OCI-LY7 (cell line): Measurements from ENCODE around the gene ADAT1. TPM values are rescaled to one million over a fixed set of nuclear protein-coding genes. Genes with fewer than 3 reads are reported as not detected.

Experiments used
- BruUV-seq: library from RNA; stranded (reverse); fragments of 400-500 nt; replicated peaks from 2 replicates; lab custom pipeline; 2021; lab: Mats Ljungman, UMichigan
- CTCF ChIA-PET: fragments of 300-600 bp; sonication (Branson Sonifier 250); formaldehyde crosslinking; loops from one replicate; lab custom pipeline; 2022; ENCODE audit warnings: antibody characterized with exemption; ENCODE audit not compliant: unreplicated experiment; lab: Charles Lee
- POLR2A ChIA-PET: fragments of 300-600 bp; sonication (Branson Sonifier 250); formaldehyde crosslinking; loops from one replicate; lab custom pipeline; 2022; ENCODE audit warnings: antibody characterized with exemption; lab: Charles Lee
- DNase-seq: peaks from one replicate; pipeline ENCODE4 v3.0.0-alpha.2; 2015; ENCODE audit warnings: low spot score
- H2AFZ ChIP-seq: fragments of 200-600 bp; sonication (generic), shearing (Covaris generic); 2 replicates; pipeline ENCODE4 v1.6.1; 2014; ENCODE audit warnings: mild to moderate bottlenecking, antibody characterized with exemption, low read length, moderate library complexity
- H3K27ac ChIP-seq: fragments of 200-600 bp; sonication (generic); 2 replicates; pipeline ENCODE4 v1.5.1; 2014; ENCODE audit warnings: mixed run types, low read depth, mild to moderate bottlenecking, moderate library complexity, low read length, inconsistent platforms; ENCODE audit not compliant: poor library complexity, severe bottlenecking
- H3K36me3 ChIP-seq: fragments of 200-600 bp; sonication (generic); 2 replicates; pipeline ENCODE4 v1.6.1; 2014; ENCODE audit warnings: mild to moderate bottlenecking, antibody characterized with exemption, low read length, moderate library complexity, mixed read lengths; ENCODE audit not compliant: insufficient read depth
- H3K4me1 ChIP-seq: fragments of 200-600 bp; sonication (generic); 2 replicates; pipeline ENCODE4 v1.5.1; 2014; ENCODE audit warnings: mild to moderate bottlenecking, low read length; ENCODE audit not compliant: insufficient read depth, poor library complexity, severe bottlenecking
- H3K4me2 ChIP-seq: fragments of 200-600 bp; sonication (generic); 2 replicates; pipeline ENCODE4 v1.6.1; 2014; ENCODE audit warnings: mild to moderate bottlenecking, low read length
- H3K4me3 ChIP-seq: fragments of 200-600 bp; sonication (generic); 2 replicates; pipeline ENCODE4 v1.5.1; 2014; ENCODE audit warnings: mild to moderate bottlenecking, low read depth, low read length; ENCODE audit not compliant: poor library complexity, severe bottlenecking
- H3K79me2 ChIP-seq: fragments of 200-600 bp; sonication (generic); 2 replicates; pipeline ENCODE4 v1.6.1; 2016; ENCODE audit warnings: low read depth, mild to moderate bottlenecking, low read length, moderate library complexity, mixed read lengths; ENCODE audit not compliant: insufficient read depth
- H3K9me2 ChIP-seq: fragments of 200-600 bp; sonication (generic); 2 replicates; pipeline ENCODE4 v1.6.1; 2016; ENCODE audit warnings: mild to moderate bottlenecking, low read length, mixed read lengths; ENCODE audit not compliant: insufficient read depth
- H3K9me3 ChIP-seq: fragments of 200-600 bp; sonication (generic); 2 replicates; pipeline ENCODE4 v1.6.1; 2014; ENCODE audit warnings: mild to moderate bottlenecking, mixed run types, low read length, mixed read lengths
- H4K20me1 ChIP-seq: fragments of 200-600 bp; sonication (generic); 2 replicates; pipeline ENCODE4 v1.6.1; 2014; ENCODE audit warnings: mild to moderate bottlenecking, antibody characterized with exemption, low read length, moderate library complexity, mixed read lengths; ENCODE audit not compliant: insufficient read depth
- CTCF ChIP-seq: fragments of 200-600 bp; sonication (generic); conservative IDR thresholded peaks from 2 replicates; pipeline ENCODE4 v1.5.1; 2014; ENCODE audit warnings: mild to moderate bottlenecking, antibody characterized with exemption, low read length, moderate library complexity, mixed read lengths
- EZH2phosphoT487 ChIP-seq: fragments of 200-600 bp; sonication (generic); IDR thresholded peaks from 2 replicates; pipeline ENCODE4 v1.6.1; 2018; ENCODE audit warnings: low read depth, borderline replicate concordance, mild to moderate bottlenecking, mixed run types, antibody characterized with exemption, low read length, moderate library complexity, mixed read lengths
- intact Hi-C: fragments of 100-400 bp; cut with micrococcal nuclease; formaldehyde crosslinking; loops from one replicate; pipeline ENCODE4 v1.10.0; 2022; ENCODE audit not compliant: unreplicated experiment
- total RNA-seq, 2 experiments: library from RNA; depleted of rRNA in 1 of 2; stranded (reverse); fragments of >200 nt in 1 of 2; shearing (Covaris generic) in 1 of 2; gene quantifications; 2 replicates each; pipeline ENCODE4 v1.2.3, GENCODE V29; 2014 to 2022

The ADAT1 gene
- total RNA-seq, 2 experiments from 2014 or later, result 53.4 to 91.7 TPM

- Histone ChIP-seq H3K9me3 (no peaks in the 10 kb centered on the region), H3K79me2 (0 out of 2 replicates have a peak, but pooled peaks cover 2% of the 10 kb centered on the region), H3K4me2 (no peak overlapping the region), H3K4me3 (no peak overlapping the region), H3K27ac (no peak overlapping the region), H3K9me2 (no peaks in the 10 kb centered on the region), H3K36me3 (no peaks in the 10 kb centered on the region), H4K20me1 (no peaks in the 10 kb centered on the region), H2AFZ (no peak overlapping the region), H3K4me1 (peaks cover 12% of the 10 kb centered on the region)
- TF ChIP-seq EZH2phosphoT487 (no peak), CTCF (no peak)
- no peak for DNase-seq
- no TSS peak for BruUV-seq
- CTCF ChIA-PET, result no interaction called here
- intact Hi-C loops, result no loop called here
- POLR2A ChIA-PET, result interaction anchor here (0.6 kb wide), 1 partner anchor 890 kb away, joined by 3 read pairs; no protein-coding TSS in a partner anchor
Observed at GRCh38 chr16:75559564-75560372, 63.3 kb downstream of the ADAT1 start.

- Histone ChIP-seq H4K20me1 (no peaks in the 10 kb centered on the region), H3K27ac (no peak overlapping the region), H3K4me1 (peaks cover 14% of the 10 kb centered on the region), H3K79me2 (0 out of 2 replicates have a peak, but pooled peaks cover 5% of the 10 kb centered on the region), H3K4me3 (no peak overlapping the region), H3K4me2 (no peak overlapping the region), H3K9me2 (no peaks in the 10 kb centered on the region), H2AFZ (no peak overlapping the region), H3K9me3 (no peaks in the 10 kb centered on the region), H3K36me3 (no peaks in the 10 kb centered on the region)
- intact Hi-C loops, result no loop called here
- DNase-seq, result no peak
- CTCF ChIA-PET, result no interaction called here
- BruUV-seq, result no TSS peak
- TF ChIP-seq CTCF, result no peak
- POLR2A ChIA-PET, result interaction anchor here (0.6 to 1.5 kb wide), 2 partner anchors 8 to 40 kb away, joined by 3 to 6 read pairs; no protein-coding TSS in a partner anchor
Observed at GRCh38 chr16:75558846-75559401, 64.2 kb downstream of the ADAT1 start.
